Activated naive CD4-positive, alpha-beta T cell (primary cell): ENCODE data around the gene TEX22.
"Not testable (repeated sequence)": the region's sequence is repeated elsewhere in the genome, so short reads cannot be mapped to it uniquely, and the experiment has no call there.

Source experiments
- DNase-seq, 4 experiments: peaks; one replicate each; lab custom pipeline; 2025; lab: John Stamatoyannopoulos, UW

Gene TEX22

DNA sequence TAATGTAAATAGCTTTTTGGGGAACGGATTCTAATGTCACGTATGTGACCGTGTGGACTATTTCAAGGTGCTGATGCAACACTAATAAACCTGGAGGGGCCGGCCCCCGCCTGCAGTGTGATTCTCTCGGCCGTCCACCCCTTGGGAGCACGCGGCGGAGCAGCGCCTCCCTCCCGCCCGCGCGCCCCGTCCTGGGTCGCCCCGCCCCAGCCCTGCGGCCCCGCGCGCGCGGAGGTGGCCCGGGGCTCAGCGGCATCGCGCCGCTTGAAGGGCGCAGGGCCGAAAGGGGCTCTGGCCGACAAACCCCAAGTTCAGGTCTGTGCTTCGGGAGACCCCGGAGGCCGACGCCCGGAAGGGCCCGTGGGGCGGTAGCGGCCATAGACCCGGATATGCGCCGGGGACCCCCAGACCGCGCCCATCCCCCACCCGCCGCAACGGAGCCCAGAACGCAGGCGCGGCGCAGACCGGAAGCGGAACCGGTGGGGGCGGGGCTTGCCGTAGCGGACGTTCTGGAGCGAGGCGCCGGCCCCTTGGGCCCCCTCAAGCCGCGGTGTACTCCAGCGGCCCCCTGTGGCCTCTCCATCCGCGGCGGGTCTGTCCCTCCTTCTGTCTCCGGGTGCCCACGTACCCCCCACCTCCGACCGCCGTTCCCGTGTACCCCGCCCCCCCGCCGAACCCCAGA lies at the start of gene TEX22:
Gene TEX22 (plus strand): TSS at position 495 of the 682 bp plus-strand sequence. CDS start 803 bp downstream, outside the sequence.
- peak; percentile 78 to 89 (median 86) for DNase-seq

DNA sequence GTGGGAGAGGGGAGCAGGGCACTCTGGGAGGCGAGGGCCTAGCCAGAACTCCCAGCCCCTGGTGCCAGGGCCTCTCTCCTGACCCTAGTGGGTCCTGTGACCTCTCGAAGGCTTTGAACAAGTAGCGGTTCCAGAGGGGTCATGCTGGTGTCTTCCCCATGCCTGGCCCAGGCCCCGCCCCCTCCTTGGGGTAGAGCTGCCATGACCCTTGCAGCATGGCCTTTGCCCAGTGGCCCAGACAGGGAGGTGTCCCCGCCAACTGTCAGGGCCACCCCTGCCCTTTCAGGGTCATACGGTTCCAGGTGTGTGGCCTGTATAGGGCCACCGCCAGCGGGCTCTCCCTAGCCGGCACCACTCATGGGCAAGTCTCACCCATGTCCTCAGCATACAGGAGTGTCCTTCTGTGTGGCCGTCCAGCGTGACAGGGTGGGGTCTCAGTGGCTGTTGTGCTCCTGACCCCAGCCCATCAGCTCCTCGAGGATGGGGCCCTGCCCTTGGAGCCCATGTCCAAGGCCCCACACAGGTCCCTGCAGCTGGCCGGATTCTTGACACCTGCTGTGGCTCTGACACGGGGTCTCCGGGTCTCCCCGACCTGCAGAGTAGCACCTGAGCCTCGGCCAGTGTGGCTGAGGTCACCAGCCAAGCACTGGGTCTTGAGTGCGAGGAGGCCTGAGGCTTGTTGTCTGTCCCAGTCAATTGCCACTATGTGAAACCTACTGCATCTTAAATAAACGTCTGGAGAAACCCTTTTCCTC lies 49.2 kb upstream of the TEX22 start:
- DNase-seq, result no peak

- no peak for DNase-seq
Observed at GRCh38 chr14:105349992-105350391, 48.3 kb upstream of the TEX22 start.

- DNase-seq, result no peak
Observed at GRCh38 chr14:105350450-105351244, 47.7 kb upstream of the TEX22 start.

DNA sequence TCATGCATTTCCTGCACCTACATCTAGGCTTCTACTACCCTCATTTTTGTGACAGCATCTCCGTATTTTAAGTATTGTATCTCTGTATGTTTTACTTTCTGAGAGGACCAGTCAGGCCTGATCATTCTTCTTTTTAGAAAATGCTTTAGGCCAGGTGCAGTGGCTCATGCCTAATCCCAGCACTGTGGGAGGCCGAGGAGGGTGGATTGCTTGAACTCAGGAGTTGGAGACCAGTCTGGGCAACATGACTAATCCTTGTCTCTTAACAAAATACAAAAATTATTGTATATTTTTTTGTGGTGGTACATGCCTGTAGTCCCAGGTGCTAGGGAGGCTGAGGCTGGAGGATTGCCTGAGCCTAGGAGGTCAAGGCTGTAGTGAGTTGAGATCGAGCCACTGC lies 46.9 kb upstream of the TEX22 start:
- DNase-seq, result no peak

DNA sequence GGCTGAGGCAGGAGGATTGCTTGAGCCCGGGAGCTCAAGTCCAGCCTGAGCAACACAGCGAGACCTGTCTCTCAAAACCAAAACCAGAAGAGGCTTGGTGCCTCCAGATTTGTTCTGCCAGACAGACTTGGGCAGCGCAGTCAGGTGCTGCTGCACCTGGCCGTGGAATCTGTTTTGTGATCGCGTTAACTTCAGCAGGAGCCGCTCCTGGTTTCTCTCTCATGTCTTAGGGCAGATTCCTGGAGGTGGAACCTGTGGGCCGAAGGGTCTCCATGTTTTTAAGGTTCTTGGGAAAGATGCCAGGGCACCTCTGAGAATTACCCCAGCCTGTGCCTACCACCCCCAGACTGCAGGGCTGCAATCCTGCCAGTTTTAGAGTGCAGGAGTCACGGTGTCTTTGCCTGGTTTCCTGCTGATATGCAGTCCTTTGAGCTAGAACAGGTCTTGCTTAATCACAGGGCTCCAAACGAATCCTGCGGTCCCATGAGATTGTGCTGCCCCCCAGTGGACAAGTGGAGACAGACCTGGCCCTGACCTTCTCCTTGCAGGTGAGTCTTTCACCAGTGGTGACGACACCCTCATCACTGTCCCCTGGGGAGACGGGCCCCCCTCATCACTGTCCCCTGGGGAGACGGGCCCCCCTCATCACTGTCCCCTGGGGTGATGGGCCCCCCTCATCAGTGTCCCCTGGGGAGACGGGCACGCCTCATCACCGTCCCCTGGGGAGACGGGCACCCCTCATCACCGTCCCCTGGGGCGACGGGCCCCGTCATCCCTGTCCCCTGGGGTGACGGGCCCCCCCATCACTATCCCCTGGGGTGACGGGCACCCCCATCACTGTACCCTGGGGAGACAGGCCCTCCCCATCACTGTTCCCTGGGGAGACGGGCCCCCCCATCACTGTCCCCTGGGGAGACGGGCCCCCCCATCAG lies 46.2 kb upstream of the TEX22 start:
- peak; percentile 57 to 81 (median 74) for DNase-seq

GRCh38 chr14:105353136-105353535 lies 45.2 kb upstream of the TEX22 start:
- no peak for DNase-seq

DNA sequence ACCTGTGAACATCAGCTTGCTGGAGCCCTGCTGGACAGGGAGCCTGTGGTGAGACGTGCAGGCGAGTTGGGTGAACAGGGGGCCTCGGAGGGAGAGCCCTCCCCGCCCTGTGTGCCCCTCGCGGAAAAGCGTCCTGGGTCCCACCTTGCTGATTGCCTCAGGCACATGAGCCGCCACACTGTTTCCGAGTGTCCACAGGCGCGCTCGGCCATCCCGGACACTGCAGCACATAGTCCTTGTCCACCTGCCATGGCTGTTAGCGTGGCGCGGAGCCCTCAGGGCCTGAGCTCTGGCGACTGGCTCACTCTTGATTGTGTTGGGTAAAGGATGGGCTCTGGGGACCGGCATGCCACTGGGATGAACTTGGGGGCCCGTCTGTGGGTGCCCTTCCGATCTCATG lies 43.8 kb upstream of the TEX22 start:
- DNase-seq, result no peak

DNA sequence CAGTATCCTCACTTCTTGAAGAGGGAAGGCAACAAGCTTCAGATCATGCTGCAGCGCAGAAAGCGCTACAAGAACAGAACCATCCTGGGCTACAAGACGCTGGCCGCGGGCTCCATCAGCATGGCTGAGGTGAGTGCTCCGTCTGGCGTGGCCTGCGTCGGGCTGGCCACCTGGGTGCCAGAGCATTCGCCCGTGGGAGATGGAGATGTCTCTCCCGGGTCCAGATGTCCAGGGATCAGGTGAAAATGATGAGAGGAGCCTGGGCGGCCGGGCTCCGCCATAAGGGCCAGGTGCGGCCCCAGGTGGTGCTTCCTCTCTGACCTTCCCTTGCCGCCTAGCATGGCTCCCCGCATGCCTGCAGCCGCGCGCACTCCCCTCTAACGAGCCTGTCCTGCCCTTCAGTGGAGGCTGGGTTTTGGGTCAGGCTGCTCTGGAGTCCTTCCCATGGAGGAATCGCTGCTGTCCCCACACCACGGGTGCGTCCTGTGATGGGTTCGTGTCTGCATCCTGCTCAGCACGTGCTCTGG lies 43.2 kb upstream of the TEX22 start:
- no peak for DNase-seq

DNA sequence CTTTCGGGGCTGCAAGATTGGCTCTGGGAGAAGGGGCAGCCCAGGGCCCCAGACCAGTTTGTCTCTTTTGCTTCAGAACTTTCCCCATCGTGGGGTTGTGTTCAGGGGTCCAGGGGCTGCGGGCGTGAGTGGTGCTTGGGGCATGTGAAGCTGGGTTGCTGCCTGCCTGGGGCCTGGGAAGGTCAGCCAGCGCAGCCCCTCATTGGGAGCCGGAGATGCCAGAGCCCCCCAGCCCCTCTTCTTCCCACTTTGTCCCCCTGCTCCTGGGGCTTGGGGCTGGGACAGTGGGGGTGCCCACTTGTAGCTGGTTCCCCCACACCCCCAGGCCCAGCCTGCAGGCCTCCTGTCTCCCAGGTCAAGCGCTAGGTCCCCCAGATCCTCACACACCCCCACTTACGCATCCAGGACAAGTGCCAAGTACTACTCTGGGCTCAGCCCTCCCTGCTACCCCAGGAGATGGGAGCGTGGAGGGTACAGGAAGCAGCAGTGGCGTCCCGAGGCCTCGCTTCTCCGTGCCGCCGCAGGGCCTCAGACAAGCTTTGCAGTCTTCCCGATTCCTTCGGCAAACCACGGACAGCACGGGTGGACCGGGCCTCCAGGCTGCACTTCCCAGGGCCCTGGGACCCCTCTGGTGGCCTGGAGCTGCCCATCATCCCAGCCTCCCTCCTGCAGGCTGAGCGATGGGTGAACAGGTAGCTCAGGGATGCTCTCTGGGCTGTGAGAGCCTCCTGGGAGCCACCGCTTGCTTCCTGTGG lies 42.3 kb upstream of the TEX22 start:
- no peak for DNase-seq

DNA sequence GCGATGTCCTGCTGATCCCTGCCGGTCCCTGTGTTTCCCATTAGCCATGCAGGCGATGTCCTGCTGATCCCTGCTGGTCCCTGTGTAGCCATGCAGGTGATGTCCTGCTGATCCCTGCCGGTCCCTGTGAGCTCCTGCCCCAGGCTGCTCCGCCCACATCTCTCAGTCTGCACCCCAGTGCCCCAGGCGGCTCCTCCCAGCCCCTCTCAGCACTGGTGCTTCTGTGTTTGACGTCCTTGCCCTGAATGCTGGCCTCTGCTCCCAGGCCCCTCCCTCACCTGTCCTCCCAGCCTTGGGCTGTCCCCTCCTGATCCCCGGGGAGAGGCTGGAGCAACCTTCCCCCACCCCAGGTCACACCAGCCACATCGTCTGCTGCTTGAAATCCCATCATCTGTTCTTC lies 41.4 kb upstream of the TEX22 start:
- no peak for DNase-seq

- no peak for DNase-seq
Observed at GRCh38 chr14:105357626-105358025, 40.7 kb upstream of the TEX22 start.

- no peak for DNase-seq
Observed at GRCh38 chr14:105358140-105358846, 40.0 kb upstream of the TEX22 start.

GRCh38 chr14:105358943-105359342 lies 39.4 kb upstream of the TEX22 start:
- DNase-seq, result no peak

DNA sequence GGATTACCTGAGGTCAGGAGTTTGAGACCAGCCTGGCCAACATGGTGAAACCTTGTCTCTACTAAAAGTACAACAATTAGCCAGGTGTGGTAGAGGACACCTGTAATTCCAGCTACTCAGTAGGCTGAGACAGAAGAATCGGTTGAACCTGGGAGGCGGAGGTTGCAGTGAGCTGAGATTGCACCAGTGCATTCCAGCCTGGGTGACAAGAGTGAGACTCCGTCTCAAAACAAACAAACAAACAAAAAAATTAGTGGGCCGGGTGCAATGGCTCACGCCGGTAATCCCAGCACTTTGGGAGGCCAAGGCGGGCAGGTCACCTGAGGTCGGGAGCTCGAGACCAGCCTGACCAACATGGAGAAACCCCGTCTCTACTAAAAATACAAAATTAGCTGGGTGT lies 36.9 kb upstream of the TEX22 start:
- not testable (repeated sequence) for DNase-seq

GRCh38 chr14:105363847-105364708 lies 34.3 kb upstream of the TEX22 start:
- peak in 2 of 4 experiments; percentile 31 to 52 for DNase-seq

DNA sequence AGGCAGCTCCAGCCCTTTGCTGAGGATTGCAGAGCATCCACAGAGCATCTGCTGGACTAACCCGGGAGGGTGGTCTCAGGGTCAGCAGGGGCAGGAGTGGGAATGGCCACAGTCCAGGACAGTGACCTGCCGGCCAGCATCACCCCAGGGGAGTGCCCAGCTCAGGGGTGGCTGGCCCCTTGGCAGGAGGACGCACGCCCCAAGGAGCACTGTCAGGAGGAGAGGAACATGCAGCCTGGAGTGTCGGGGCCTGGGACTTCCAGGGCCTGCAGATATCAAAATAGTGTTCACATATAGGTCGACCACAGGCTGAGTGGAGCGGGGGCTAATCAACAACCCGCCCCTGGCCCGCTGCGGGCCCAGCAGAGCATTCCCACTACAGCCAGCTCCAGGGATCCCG lies 33.2 kb upstream of the TEX22 start:
- no peak for DNase-seq

GRCh38 chr14:105365681-105366080 lies 32.7 kb upstream of the TEX22 start:
- DNase-seq, result no peak
